CD14-positive monocyte (primary cell): ENCODE data around the gene TBC1D7. TPM values are rescaled to one million over a fixed set of nuclear protein-coding genes. Genes with fewer than 3 reads are reported as not detected.

Experiments
- DNase-seq, 3 donors: peaks; one replicate each; pipeline ENCODE4 v3.0.0-alpha.2; 2011 to 2022
- H2AFZ ChIP-seq: 2 replicates; pipeline ENCODE4 v1.6.0; 2012; ENCODE audit warnings: mild to moderate bottlenecking, low read depth, low read length, inconsistent platforms; ENCODE audit not compliant: insufficient read depth, poor library complexity, severe bottlenecking
- H3K27ac ChIP-seq, 2 donors: 1 replicate in 1 of 2; 2 replicates in 1 of 2; pipeline ENCODE4 v1.5.1; 2012 to 2013; ENCODE audit warnings: low read length in 2 of 2, control low read depth in 1 of 2, inconsistent platforms in 1 of 2, low read depth in 1 of 2, mild to moderate bottlenecking in 1 of 2
- H3K27me3 ChIP-seq, 2 donors: one replicate each; pipeline versions ENCODE4 v1.6.0 to v1.6.1; 2011 to 2013; ENCODE audit warnings: low read length in 2 of 2; ENCODE audit not compliant: control insufficient read depth in 2 of 2, insufficient read depth in 2 of 2
- H3K36me3 ChIP-seq, 2 donors: replicated peaks in 1 of 2; 1 replicate in 1 of 2; 2 replicates in 1 of 2; pipeline versions ENCODE4 v1.5.1 to v1.6.1; 2012 to 2013; ENCODE audit warnings: low read length in 2 of 2, control low read depth in 1 of 2, inconsistent platforms in 1 of 2, mild to moderate bottlenecking in 1 of 2; ENCODE audit not compliant: insufficient read depth in 2 of 2, control insufficient read depth in 1 of 2
- H3K4me1 ChIP-seq, 2 donors: 1 replicate in 1 of 2; 2 replicates in 1 of 2; pipeline versions ENCODE4 v1.5.1 to v1.6.1; 2012 to 2013; ENCODE audit warnings: low read length in 2 of 2, control low read depth in 1 of 2, inconsistent platforms in 1 of 2, mild to moderate bottlenecking in 1 of 2, moderate library complexity in 1 of 2; ENCODE audit not compliant: insufficient read depth in 2 of 2, control insufficient read depth in 1 of 2
- H3K4me2 ChIP-seq: replicated peaks from 2 replicates; pipeline ENCODE3; 2012; ENCODE audit warnings: low read length, moderate library complexity, mild to moderate bottlenecking; ENCODE audit not compliant: poor library complexity, severe bottlenecking; ENCODE audit errors: extremely low read depth
- H3K4me3 ChIP-seq, 3 experiments: fragments of 200-600 bp in 1 of 3; sonication (generic) in 1 of 3; replicated peaks in 1 of 3; 1 replicate in 2 of 3; 2 replicates in 1 of 3; pipeline ENCODE4 v1.5.1; 2011 to 2013; ENCODE audit warnings: low read length in 3 of 3, mild to moderate bottlenecking in 3 of 3, control low read depth in 2 of 3, low read depth in 2 of 3, inconsistent platforms in 1 of 3, moderate library complexity in 1 of 3
- H3K79me2 ChIP-seq: 2 replicates; pipeline ENCODE4 v1.6.0; 2012; ENCODE audit warnings: mild to moderate bottlenecking, control low read depth, inconsistent platforms, low read length, moderate library complexity; ENCODE audit not compliant: insufficient read depth
- H3K9ac ChIP-seq: 2 replicates; pipeline ENCODE4 v1.6.0; 2017; ENCODE audit warnings: low read length, mild to moderate bottlenecking; ENCODE audit not compliant: insufficient read depth, poor library complexity, severe bottlenecking
- H3K9me3 ChIP-seq, 2 donors: replicated peaks in 1 of 2; 1 replicate in 1 of 2; 2 replicates in 1 of 2; pipeline versions ENCODE4 v1.5.1 to v1.6.1; 2012 to 2013; ENCODE audit warnings: low read length in 2 of 2, control low read depth in 1 of 2; ENCODE audit not compliant: control insufficient read depth in 1 of 2, insufficient read depth in 1 of 2
- H4K20me1 ChIP-seq: 2 replicates; pipeline ENCODE4 v1.6.0; 2012; ENCODE audit warnings: mild to moderate bottlenecking, low read length, control low read depth, moderate library complexity; ENCODE audit not compliant: insufficient read depth
- H3K27ac Mint-ChIP-seq, 7 donors: one replicate each; pipeline ENCODE4 v1.8.0; 2020; ENCODE audit warnings: mild to moderate bottlenecking in 7 of 7, mixed read lengths in 7 of 7, moderate library complexity in 6 of 7, inconsistent platforms in 2 of 7
- H3K27me3 Mint-ChIP-seq, 3 donors: one replicate each; pipeline ENCODE4 v1.8.0; 2021 to 2022; ENCODE audit warnings: low read depth in 3 of 3, mild to moderate bottlenecking in 3 of 3, mixed read lengths in 3 of 3, moderate library complexity in 3 of 3, inconsistent platforms in 1 of 3
- H3K36me3 Mint-ChIP-seq, 2 donors: one replicate each; pipeline ENCODE4 v1.8.0; 2020; ENCODE audit warnings: mixed read lengths in 2 of 2, inconsistent platforms in 1 of 2, mild to moderate bottlenecking in 1 of 2
- H3K4me1 Mint-ChIP-seq: one replicate; pipeline ENCODE4 v1.8.0; 2020; ENCODE audit warnings: mild to moderate bottlenecking, mixed read lengths
- H3K4me3 Mint-ChIP-seq, 2 donors: one replicate each; pipeline ENCODE4 v1.8.0; 2020; ENCODE audit warnings: mild to moderate bottlenecking in 2 of 2, mixed read lengths in 2 of 2, moderate library complexity in 1 of 2
- H3K9me3 Mint-ChIP-seq, 7 donors: one replicate each; pipeline ENCODE4 v1.8.0; 2020 to 2022; ENCODE audit warnings: mixed read lengths in 7 of 7, mild to moderate bottlenecking in 6 of 7, moderate library complexity in 6 of 7, inconsistent platforms in 2 of 7
- CTCF ChIP-seq: fragments of 200-600 bp; IDR thresholded peaks from one replicate; pipeline ENCODE4 v1.8.0; 2022; ENCODE audit warnings: antibody characterized with exemption, mild to moderate bottlenecking
- WGBS: methylation state at CpG from one replicate; pipeline ENCODE4 v1.1.5; 2013; ENCODE audit warnings: missing lambda C conversion rate; ENCODE audit not compliant: insufficient coverage; 5-methylcytosine and 5-hydroxymethylcytosine counted together
- intact Hi-C, 2 donors: fragments of 100-400 bp; cut with micrococcal nuclease; formaldehyde crosslinking; loops; one replicate each; pipeline versions ENCODE4 v1.15.0 to v1.15.1; 2023
- polyA plus RNA-seq, 3 donors: library from polyadenylated mRNA; depleted of rRNA in 1 of 3; unstranded in 2 of 3; stranded (reverse) in 1 of 3; fragments of 300-500 nt in 2 of 3; fragments of >200 nt in 1 of 3; fragmentation: Illumina TruSeq in 2 of 3; gene quantifications; 1 replicate in 2 of 3; 2 replicates in 1 of 3; pipeline ENCODE4 v1.2.3, GENCODE V29; 2012 to 2021

TBC1D7 gene
- polyA plus RNA-seq, 3 donors: 12.2 to 34.3 (median 34.3) TPM

- DNase-seq: no peak
These were observed 17.2 kb downstream of the TBC1D7 start for GRCh38 chr6:13311155-13311554.

GRCh38 chr6:13308332-13308731 lies 20.0 kb downstream of the TBC1D7 start:
- Mint-ChIP-seq H3K4me3 (peak overlapping the region in 1 of 2 donors; percentile 26), H3K9me3 (no peaks in the 10 kb centered on the region), H3K36me3 (peaks cover 55 to 66% of the 10 kb centered on the region in 2 donors), H3K4me1 (peaks cover 34% of the 10 kb centered on the region), H3K27ac (peak overlapping the region; percentile 92 to 98 (median 96)), H3K27me3 (peaks cover 0 to 2% (median 0%) of the 10 kb centered on the region in 3 donors)
- H3K9me3 ChIP-seq: no peaks in the 10 kb centered on the region
- no peak overlapping the region for H3K9ac ChIP-seq
- H3K27ac ChIP-seq: peak overlapping the region; percentile 36 to 83
- H3K27me3 ChIP-seq: no peaks in the 10 kb centered on the region
- no peak overlapping the region for H2AFZ ChIP-seq
- no peaks in the 10 kb centered on the region for H4K20me1 ChIP-seq
- DNase-seq: no peak
- WGBS: no CpG with 5 or more reads among the region's 1 CpG
- no peak overlapping the region for H3K4me3 ChIP-seq
- TF ChIP-seq CTCF: no peak
- peaks cover 28 to 31% of the 10 kb centered on the region in 2 donors for H3K4me1 ChIP-seq
- no peaks in the 10 kb centered on the region for H3K79me2 ChIP-seq
- H3K36me3 ChIP-seq: peaks cover 14 to 34% of the 10 kb centered on the region in 2 donors
- intact Hi-C loops: loop anchor here in 1 of 2 donors (10.0 kb wide), 1 partner anchor 1994 kb away; no protein-coding TSS in a partner anchor
- H3K4me2 ChIP-seq: no peak overlapping the region

More at GRCh38 chr6:13311155-13311554, 17.2 kb downstream of the TBC1D7 start:
- H3K9ac ChIP-seq: no peak overlapping the region
- no peaks in the 10 kb centered on the region for H3K79me2 ChIP-seq
- Mint-ChIP-seq H3K4me3 (no peak overlapping the region), H3K36me3 (peaks cover 64 to 73% of the 10 kb centered on the region in 2 donors), H3K27me3 (peaks cover 0 to 2% (median 0%) of the 10 kb centered on the region in 3 donors), H3K27ac (no peak overlapping the region), H3K4me1 (peaks cover 20% of the 10 kb centered on the region), H3K9me3 (no peaks in the 10 kb centered on the region)
- no peak for TF ChIP-seq CTCF
- intact Hi-C loops: no loop called here
- H3K4me2 ChIP-seq: no peak overlapping the region
- H3K36me3 ChIP-seq: peaks cover 31 to 45% of the 10 kb centered on the region in 2 donors
- H3K4me3 ChIP-seq: no peak overlapping the region
- H3K9me3 ChIP-seq: no peaks in the 10 kb centered on the region
- WGBS: no CpG with 5 or more reads among the region's 1 CpG
- H3K27ac ChIP-seq: no peak overlapping the region
- peaks cover 16 to 19% of the 10 kb centered on the region in 2 donors for H3K4me1 ChIP-seq
- no peaks in the 10 kb centered on the region for H3K27me3 ChIP-seq
- H4K20me1 ChIP-seq: no peaks in the 10 kb centered on the region
- no peak overlapping the region for H2AFZ ChIP-seq
